Left hindlimb (tissue), 1 donor: ENCODE results near the gene LRIG1.
A peak's percentile ranks its signal among the peaks of the same experiment; 100 is the strongest.

Experiments
- DNase-seq: peaks from one replicate; pipeline ENCODE4 v3.0.0-alpha.2; 2018

Gene LRIG1

GRCh38 chr3:66500576-66501482 lies at the start of gene LRIG1:
Gene LRIG1 (minus strand): TSS chr3:66501022. CDS start chr3:66500407, 615 bp downstream.
- DNase-seq, result peak; percentile 100

- no peak for DNase-seq
Observed at GRCh38 chr3:66544619-66545429, 44.0 kb upstream of the LRIG1 start.

GRCh38 chr3:66542153-66542552 lies 41.3 kb upstream of the LRIG1 start:
- no peak for DNase-seq

- DNase-seq, result no peak
Observed at GRCh38 chr3:66539466-66539989, 38.7 kb upstream of the LRIG1 start.

GRCh38 chr3:66538390-66538789 lies 37.6 kb upstream of the LRIG1 start:
- DNase-seq, result no peak

- no peak for DNase-seq
Observed at GRCh38 chr3:66537735-66538134, 36.9 kb upstream of the LRIG1 start.

GRCh38 chr3:66536791-66537190 lies 36.0 kb upstream of the LRIG1 start:
- DNase-seq, result no peak

GRCh38 chr3:66534304-66534845 lies 33.6 kb upstream of the LRIG1 start:
- DNase-seq, result no peak

- no peak for DNase-seq
Observed at GRCh38 chr3:66532613-66533012, 31.8 kb upstream of the LRIG1 start.

GRCh38 chr3:66532160-66532587 lies 31.4 kb upstream of the LRIG1 start:
- DNase-seq, result no peak

- DNase-seq, result no peak
Observed at GRCh38 chr3:66531256-66531655, 30.4 kb upstream of the LRIG1 start.

GRCh38 chr3:66527246-66527645 lies 26.4 kb upstream of the LRIG1 start:
- DNase-seq, result no peak

GRCh38 chr3:66525771-66526170 lies 24.9 kb upstream of the LRIG1 start:
- no peak for DNase-seq

GRCh38 chr3:66520724-66521123 lies 19.9 kb upstream of the LRIG1 start:
- no peak for DNase-seq

- no peak for DNase-seq
Observed at GRCh38 chr3:66518644-66519043, 17.8 kb upstream of the LRIG1 start.

- DNase-seq, result no peak
Observed at GRCh38 chr3:66518126-66518525, 17.3 kb upstream of the LRIG1 start.

- no peak for DNase-seq
Observed at GRCh38 chr3:66517241-66517640, 16.4 kb upstream of the LRIG1 start.

- DNase-seq, result no peak
Observed at GRCh38 chr3:66508461-66508860, 7.6 kb upstream of the LRIG1 start.

- no peak for DNase-seq
Observed at GRCh38 chr3:66507423-66508260, 6.8 kb upstream of the LRIG1 start.

GRCh38 chr3:66506154-66506553 lies 5.3 kb upstream of the LRIG1 start:
- DNase-seq, result no peak

- no peak for DNase-seq
Observed at GRCh38 chr3:66504850-66505641, 4.2 kb upstream of the LRIG1 start.
